C4-2B (cell line): Measurements from ENCODE around the gene IRF7.

Experiments used
- CTCF ChIP-seq: fragments of 450-650 bp; conservative IDR thresholded peaks from 2 replicates; pipeline ENCODE4 v1.5.1; 2017; ENCODE audit warnings: mild to moderate bottlenecking
- ZFX ChIP-seq: fragments of 450-650 bp; IDR thresholded peaks from 2 replicates; pipeline ENCODE4 v1.6.1; 2017

DNA sequence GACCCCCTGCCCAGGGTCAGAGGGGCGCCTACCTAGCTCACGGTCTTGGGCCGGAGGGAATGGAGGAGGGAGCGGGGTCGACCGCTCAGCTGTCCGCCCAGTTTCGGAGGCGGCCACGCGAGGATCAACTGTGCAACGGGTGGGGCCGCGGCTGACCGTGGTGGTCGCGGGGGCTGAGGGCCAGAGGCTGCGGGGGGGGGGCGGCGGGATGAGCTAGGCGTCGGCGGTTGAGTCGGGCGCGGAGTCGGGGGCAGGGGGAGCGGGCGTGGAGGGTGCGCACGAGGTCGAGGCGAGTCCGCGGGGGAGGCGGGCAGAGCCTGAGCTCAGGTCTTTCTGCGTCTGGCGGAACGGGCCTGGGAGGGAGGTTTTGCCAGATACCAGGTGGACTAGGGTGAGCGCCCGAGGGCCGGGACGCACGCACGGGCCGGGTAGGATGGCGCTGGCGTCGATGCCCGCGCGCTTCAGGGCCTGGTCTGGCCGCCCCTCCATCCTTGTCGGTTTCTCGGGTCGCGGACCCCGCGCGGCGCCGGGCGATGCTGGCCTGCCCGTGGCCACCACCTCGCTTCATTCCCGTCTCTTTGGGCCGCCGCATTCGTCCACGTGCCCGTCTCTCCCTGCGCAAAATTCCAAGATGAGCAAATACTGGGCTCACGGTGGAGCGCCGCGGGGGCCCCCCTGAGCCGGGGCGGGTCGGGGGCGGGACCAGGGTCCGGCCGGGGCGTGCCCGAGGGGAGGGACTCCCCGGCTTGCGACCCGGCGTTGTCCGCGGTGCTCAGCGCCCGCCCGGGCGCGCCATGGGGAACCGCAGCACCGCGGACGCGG lies 21.0 kb upstream of the IRF7 start, which contains the start of gene DRD4:
- TF ChIP-seq CTCF (no peak), ZFX (no peak)
